Central memory CD8-positive, alpha-beta T cell (primary cell): ENCODE data around the gene PDE6C.

Experiments used
- ATAC-seq: fragments of 150-1000 bp; cut with Tn5 transposase; replicated peaks from 2 replicates; pipeline ENCODE4 v1.10.0; 2022; ENCODE audit warnings: mild to moderate bottlenecking, moderate FRiP score, moderate number of reproducible peaks; ENCODE audit not compliant: poor library complexity, severe bottlenecking; ENCODE audit errors: extremely low read depth
- DNase-seq, 2 donors: peaks; one replicate each; pipeline ENCODE4 v3.0.0; 2021; ENCODE audit warnings: low spot score in 2 of 2
- H3K27ac Mint-ChIP-seq: one replicate; pipeline ENCODE4 v1.8.0; 2022; ENCODE audit warnings: low read depth, mild to moderate bottlenecking, moderate library complexity, mixed read lengths
- H3K27me3 Mint-ChIP-seq: one replicate; pipeline ENCODE4 v1.8.0; 2022; ENCODE audit warnings: mixed read lengths
- H3K36me3 Mint-ChIP-seq: one replicate; pipeline ENCODE4 v1.8.0; 2022; ENCODE audit warnings: mild to moderate bottlenecking, moderate library complexity, mixed read lengths; ENCODE audit not compliant: insufficient read depth
- H3K4me1 Mint-ChIP-seq: one replicate; pipeline ENCODE4 v1.8.0; 2022; ENCODE audit warnings: mixed read lengths
- H3K4me3 Mint-ChIP-seq: one replicate; pipeline ENCODE4 v1.8.0; 2022; ENCODE audit warnings: mild to moderate bottlenecking, moderate library complexity, mixed read lengths
- H3K9me3 Mint-ChIP-seq: one replicate; pipeline ENCODE4 v1.8.0; 2022; ENCODE audit warnings: mixed read lengths

The PDE6C gene

DNA sequence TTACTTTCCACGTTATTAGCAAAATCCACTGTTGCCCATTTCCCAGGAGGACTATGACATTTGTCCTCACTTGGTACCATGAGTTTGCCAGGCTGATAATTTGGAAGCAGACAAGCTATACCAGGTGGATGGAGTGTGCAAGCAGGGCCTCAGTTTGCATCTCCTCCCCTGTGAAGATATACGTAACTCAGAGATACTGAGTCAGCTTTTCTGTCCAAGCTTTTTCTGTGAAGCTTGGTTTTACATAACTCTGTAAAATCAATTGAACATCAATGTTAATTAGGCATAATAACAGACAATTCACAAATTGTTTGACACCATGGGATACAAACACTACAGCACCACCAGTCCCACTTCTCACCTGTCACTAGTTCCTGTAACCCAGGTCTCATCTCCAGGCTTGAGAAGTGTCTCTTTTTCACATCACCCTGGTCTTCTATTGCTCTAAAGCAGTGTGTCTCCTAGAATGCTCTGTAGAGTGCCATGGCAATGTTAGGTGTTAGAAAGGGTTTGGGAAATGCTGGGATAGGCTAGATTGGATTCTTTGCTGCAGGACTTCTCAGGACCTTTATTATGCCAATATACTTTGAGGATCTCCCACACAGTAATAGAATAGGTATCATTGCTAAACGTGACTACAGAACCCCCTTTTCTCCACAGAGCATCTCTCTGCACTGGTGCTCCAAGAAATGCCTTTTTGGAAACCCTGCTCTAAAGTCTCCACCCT lies 32.2 kb upstream of the PDE6C start:
- H3K9me3 Mint-ChIP-seq: peaks cover 14% of the 10 kb centered on the region
- no peaks in the 10 kb centered on the region for H3K4me1 Mint-ChIP-seq
- H3K4me3 Mint-ChIP-seq: no peak overlapping the region
- DNase-seq (no peak), ATAC-seq (no peak)
- peaks cover 21% of the 10 kb centered on the region for H3K27me3 Mint-ChIP-seq
- H3K36me3 Mint-ChIP-seq: no peaks in the 10 kb centered on the region
- H3K27ac Mint-ChIP-seq: no peak overlapping the region

DNA sequence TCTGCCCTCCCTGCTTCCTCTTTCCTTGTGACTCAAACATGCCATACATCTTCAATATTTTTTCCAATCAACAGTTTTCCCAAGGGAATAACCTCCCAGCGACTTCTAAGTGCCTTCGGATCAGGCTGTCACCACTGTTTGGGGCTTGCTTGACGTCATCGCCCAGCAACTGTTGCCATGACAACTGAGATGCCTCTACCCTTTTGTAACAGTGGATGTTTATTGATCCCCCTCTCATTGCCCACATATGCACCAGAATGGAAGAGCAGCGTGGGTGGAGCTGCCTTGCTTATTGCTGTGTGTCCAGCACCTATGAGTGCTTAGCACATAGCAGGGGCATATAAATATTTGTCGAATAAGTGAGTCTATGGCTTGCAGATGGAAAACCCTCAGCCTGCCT lies 31.5 kb upstream of the PDE6C start:
- H3K9me3 Mint-ChIP-seq: peaks cover 14% of the 10 kb centered on the region
- no peak for DNase-seq
- no peaks in the 10 kb centered on the region for H3K4me1 Mint-ChIP-seq
- no peak overlapping the region for H3K4me3 Mint-ChIP-seq
- H3K36me3 Mint-ChIP-seq: no peaks in the 10 kb centered on the region
- H3K27me3 Mint-ChIP-seq: peaks cover 21% of the 10 kb centered on the region
- no peak overlapping the region for H3K27ac Mint-ChIP-seq
- no peak for ATAC-seq

DNA sequence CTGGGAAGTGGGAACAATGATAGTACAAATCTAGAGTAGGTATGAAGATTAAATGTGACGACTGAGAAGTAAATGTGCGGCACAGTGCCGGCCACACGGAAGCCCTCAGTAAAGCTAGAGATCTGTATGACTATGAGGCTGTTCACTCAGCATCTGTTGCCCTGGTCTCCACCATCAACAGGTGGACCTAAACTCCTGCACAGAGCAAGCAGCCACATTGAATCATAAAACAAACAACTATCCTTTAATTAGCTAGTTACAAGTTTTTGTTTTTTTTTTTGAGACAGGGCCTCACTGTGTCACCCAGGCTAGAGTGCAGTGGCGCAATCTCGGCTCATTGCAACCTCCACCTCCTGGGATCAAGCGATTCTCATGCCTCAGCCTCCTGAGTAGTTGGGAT lies 27.9 kb upstream of the PDE6C start:
- no peak overlapping the region for H3K4me3 Mint-ChIP-seq
- peaks cover 10% of the 10 kb centered on the region for H3K9me3 Mint-ChIP-seq
- no peak for ATAC-seq
- H3K36me3 Mint-ChIP-seq: no peaks in the 10 kb centered on the region
- DNase-seq: no peak
- H3K27me3 Mint-ChIP-seq: peaks cover 26% of the 10 kb centered on the region
- H3K4me1 Mint-ChIP-seq: no peaks in the 10 kb centered on the region
- no peak overlapping the region for H3K27ac Mint-ChIP-seq

DNA sequence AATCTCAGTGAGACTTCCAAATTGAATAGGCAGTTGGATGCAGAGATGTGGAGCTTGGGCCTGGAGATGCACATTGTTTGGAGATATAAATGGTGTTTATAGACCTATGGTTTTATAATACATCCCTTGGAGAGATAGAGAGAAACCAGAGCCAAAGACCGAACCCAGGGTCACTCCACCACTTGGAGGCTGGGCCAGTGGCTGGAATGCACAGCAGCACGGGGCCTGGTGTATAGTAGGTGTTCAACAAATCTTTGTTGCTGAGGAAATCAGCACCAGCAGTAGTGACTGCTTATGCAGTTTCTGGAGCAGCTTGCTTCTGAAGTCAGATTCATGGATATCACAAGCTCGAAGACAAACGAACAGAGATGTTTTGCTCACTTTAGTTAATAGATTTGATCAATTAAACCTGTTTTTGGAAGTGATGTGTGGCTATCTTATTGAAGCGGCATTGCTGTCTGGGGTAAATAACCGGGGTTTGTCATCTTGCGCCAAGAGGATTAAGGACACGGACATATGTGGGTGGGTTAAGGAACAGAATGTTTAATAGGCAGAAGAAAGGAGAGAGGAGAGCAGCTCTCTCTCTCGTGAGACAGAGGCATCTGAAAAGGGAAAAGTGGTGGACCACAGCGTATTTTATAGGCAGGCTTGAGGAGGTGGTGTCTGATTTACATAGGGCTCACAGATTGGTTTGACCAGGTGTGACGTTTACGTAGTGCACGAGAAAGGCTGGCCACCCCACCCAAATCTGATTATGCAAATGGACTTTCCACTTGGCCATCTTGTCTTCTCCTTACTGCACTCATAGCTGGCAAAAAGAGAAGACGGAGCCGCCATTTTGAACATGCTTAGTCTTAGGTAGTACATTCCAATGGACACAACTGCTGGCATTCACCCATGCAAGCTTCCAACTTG lies 22.4 kb upstream of the PDE6C start:
- no peaks in the 10 kb centered on the region for H3K9me3 Mint-ChIP-seq
- no peak for ATAC-seq
- peaks cover 1% of the 10 kb centered on the region for H3K36me3 Mint-ChIP-seq
- peaks cover 34% of the 10 kb centered on the region for H3K27me3 Mint-ChIP-seq
- no peak overlapping the region for H3K4me3 Mint-ChIP-seq
- H3K27ac Mint-ChIP-seq: no peak overlapping the region
- DNase-seq: no peak
- no peaks in the 10 kb centered on the region for H3K4me1 Mint-ChIP-seq

DNA sequence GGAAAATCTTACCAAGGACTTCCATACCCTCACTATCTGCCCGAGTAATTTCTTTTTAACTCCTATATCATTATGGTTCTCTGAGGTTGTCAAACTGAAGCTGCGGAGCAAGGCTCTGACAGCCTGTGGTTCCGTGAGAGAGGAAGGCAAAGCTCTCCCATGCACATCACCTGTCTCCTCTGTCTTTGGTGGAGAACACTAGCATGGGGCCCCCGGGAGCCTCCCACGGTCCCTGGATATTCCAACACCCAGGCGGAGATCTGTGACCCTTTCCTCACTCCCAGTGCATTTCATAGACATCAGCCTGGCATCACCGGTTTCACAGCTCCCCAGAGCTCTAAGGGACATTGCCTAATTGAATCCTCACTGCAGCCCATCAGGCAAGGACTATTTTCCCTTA lies 21.7 kb upstream of the PDE6C start:
- peaks cover 1% of the 10 kb centered on the region for H3K36me3 Mint-ChIP-seq
- H3K4me1 Mint-ChIP-seq: no peaks in the 10 kb centered on the region
- H3K27me3 Mint-ChIP-seq: peaks cover 34% of the 10 kb centered on the region
- H3K27ac Mint-ChIP-seq: no peak overlapping the region
- no peak for DNase-seq
- ATAC-seq: no peak
- H3K9me3 Mint-ChIP-seq: no peaks in the 10 kb centered on the region
- no peak overlapping the region for H3K4me3 Mint-ChIP-seq

DNA sequence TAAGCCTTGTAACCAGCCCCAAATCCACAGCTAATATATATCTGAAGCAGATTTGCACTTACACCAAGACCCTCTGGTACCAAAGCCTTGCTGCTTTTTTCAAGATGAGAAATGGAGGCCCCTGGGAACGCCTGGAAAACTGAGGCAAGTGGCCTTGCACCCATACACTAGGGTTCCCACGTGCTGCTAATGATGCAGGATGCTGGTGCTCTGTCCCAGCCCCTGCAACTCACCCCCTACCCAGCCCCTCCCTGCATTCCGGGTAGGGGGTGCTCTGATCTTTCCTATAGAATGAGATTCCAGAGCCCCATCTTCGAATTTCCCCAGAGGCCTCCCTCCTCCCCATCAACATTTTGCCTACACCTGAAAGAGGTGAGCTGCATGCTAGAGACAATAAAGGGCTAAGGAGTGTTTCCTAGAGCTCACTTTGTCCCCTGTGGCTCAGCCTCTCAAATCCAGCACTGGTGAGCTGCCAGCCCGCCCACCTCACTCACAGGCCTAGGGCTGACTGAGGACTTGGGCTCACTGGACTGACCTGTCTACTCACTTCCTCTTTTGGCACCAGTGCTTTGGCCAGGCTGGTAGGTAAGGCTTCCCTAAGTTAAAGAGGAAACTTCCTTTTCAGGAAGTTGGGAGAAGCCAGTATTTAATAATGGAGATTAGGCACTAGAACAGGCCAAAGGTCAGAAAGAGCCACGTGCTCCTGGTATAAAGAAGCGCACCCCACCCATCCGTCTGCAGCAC lies 21.1 kb upstream of the PDE6C start:
- H3K27me3 Mint-ChIP-seq: peaks cover 34% of the 10 kb centered on the region
- DNase-seq: no peak
- no peak overlapping the region for H3K27ac Mint-ChIP-seq
- H3K9me3 Mint-ChIP-seq: no peaks in the 10 kb centered on the region
- H3K4me1 Mint-ChIP-seq: no peaks in the 10 kb centered on the region
- no peak for ATAC-seq
- no peak overlapping the region for H3K4me3 Mint-ChIP-seq
- peaks cover 1% of the 10 kb centered on the region for H3K36me3 Mint-ChIP-seq

DNA sequence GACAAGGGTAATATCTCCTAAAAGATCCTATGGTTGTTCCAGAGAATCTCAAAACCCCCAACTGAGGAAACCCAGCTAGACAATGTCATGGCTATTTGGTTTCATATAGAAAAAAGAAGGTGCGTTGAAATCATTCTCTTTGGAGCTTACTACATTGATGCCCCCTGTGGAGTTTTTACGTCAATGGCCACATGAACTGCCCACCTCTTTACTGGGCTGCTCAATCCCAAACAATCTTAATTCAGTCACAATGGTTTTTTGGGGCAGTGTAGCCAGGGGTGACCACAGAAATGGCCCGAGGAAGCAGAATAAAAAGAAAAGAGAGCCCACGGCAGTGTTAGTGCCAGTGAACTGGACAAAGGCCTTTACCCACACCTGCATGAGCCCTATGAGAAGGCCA lies 19.1 kb upstream of the PDE6C start:
- no peak overlapping the region for H3K27ac Mint-ChIP-seq
- H3K27me3 Mint-ChIP-seq: peaks cover 34% of the 10 kb centered on the region
- ATAC-seq: no peak
- no peak for DNase-seq
- no peaks in the 10 kb centered on the region for H3K9me3 Mint-ChIP-seq
- no peak overlapping the region for H3K4me3 Mint-ChIP-seq
- no peaks in the 10 kb centered on the region for H3K4me1 Mint-ChIP-seq
- peaks cover 1% of the 10 kb centered on the region for H3K36me3 Mint-ChIP-seq

DNA sequence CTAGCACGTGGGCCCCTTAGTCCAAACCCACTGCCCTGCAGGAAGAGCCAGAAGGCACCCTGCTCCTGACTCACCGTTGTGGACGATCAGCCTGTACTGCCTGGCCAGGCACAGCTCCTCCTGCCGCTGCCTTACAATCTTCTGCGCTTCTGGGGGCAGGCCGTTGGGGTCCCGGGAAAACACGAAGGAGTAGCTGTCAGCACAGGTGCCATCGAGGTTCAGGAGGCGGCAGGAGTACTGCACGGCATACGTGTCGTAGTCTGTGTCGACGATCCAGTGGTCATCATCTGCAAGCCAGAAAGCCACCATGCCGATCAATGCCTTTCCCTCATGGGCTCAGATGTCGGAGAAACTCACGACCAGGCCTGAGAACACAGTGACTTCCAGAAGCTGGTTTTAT lies 18.6 kb upstream of the PDE6C start:
- peaks cover 29% of the 10 kb centered on the region for H3K27me3 Mint-ChIP-seq
- no peaks in the 10 kb centered on the region for H3K4me1 Mint-ChIP-seq
- no peak overlapping the region for H3K27ac Mint-ChIP-seq
- H3K9me3 Mint-ChIP-seq: no peaks in the 10 kb centered on the region
- ATAC-seq: no peak
- no peak for DNase-seq
- H3K4me3 Mint-ChIP-seq: no peak overlapping the region
- peaks cover 1% of the 10 kb centered on the region for H3K36me3 Mint-ChIP-seq

DNA sequence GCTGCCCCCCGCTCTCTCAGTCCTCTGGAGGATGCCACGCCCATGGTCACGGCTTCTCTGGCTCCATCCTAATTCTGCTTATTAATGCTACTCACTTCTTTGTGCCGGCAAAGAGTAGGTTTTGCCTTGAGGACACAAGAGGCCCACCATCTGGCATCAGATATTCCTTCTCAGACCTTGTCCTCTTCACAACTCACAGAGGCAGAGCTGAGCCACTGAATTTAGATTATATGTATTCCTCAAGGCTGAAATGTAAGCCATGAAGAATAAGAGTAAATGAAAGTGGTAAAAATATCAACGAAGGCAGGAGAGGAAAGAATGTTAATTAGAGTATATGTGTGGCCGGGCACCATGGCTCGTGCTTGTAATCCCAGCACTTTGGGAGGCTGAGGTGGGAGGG lies 17.8 kb upstream of the PDE6C start:
- no peak for DNase-seq
- Mint-ChIP-seq H3K27ac (no peak overlapping the region), H3K36me3 (peaks cover 1% of the 10 kb centered on the region), H3K4me1 (no peaks in the 10 kb centered on the region), H3K27me3 (peaks cover 23% of the 10 kb centered on the region), H3K4me3 (no peak overlapping the region), H3K9me3 (no peaks in the 10 kb centered on the region)
- no peak for ATAC-seq

DNA sequence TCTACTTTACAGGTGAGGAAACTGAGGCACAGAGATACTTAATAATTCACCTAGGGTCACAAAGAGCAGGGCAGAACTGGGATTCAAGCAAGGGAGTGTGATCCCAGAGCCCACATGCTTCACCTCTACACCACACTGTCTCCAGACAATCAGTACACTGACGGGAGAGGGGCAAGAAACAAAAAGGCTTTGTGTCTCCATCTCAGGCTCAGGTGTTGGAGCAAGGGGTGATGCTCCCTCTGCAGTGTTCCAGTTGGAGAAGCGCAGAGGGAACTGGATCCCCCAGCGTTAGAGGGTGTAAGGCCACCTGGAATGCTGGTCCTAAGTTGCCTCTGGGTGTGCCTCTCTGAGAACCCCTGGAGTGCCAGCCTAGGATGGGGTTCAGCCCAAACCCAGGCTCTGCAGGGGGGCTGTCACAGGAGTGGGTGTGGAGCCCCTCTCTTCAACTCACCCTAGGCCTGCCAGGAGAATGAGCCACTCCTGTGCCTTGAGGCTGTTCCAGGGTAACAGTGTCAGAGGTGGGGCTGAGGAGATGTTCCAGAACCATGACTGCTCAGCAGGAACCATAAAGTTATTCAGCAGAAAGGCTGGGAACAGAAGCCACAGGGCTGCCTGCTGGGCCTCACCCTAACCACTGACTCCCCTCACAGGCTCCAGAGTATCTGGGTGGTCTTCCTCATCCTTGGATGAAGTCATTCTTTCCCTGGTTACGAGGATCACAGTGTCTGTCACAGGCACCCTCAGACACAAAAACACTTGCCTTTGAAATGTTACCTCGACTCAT lies 16.8 kb upstream of the PDE6C start:
- no peak for ATAC-seq
- Mint-ChIP-seq H3K27ac (no peak overlapping the region), H3K36me3 (peaks cover 1% of the 10 kb centered on the region)

DNA sequence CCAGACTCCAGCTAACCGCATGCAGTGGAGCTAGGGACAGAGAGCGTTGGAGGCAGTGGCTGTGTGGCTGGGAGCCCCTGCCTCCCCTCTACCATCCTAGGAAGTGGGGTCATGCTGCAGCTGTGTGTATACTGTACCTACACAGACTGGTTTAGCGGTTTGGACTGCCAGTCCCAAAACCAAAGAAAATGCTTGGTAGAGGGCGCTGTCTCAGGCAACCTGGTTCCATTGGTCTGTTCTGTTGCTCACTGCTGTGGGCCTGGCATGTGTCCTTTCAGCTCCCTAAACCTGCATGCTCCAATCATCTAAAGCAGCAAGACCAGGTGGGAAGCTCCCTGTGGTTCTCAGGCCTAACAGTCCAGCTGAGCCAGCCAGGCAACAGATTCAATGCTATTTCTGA lies 15.8 kb upstream of the PDE6C start:
- DNase-seq (no peak), ATAC-seq (no peak)
- H3K27ac Mint-ChIP-seq: no peak overlapping the region
- H3K9me3 Mint-ChIP-seq: no peaks in the 10 kb centered on the region
- peaks cover 1% of the 10 kb centered on the region for H3K36me3 Mint-ChIP-seq
- no peaks in the 10 kb centered on the region for H3K4me1 Mint-ChIP-seq
- peaks cover 13% of the 10 kb centered on the region for H3K27me3 Mint-ChIP-seq
- no peak overlapping the region for H3K4me3 Mint-ChIP-seq

More for the DNA sequence above, 16.8 kb upstream of the PDE6C start:
- Mint-ChIP-seq H3K27me3 (peaks cover 20% of the 10 kb centered on the region), H3K4me1 (no peaks in the 10 kb centered on the region), H3K4me3 (no peak overlapping the region), H3K9me3 (no peaks in the 10 kb centered on the region)
- DNase-seq: no peak

DNA sequence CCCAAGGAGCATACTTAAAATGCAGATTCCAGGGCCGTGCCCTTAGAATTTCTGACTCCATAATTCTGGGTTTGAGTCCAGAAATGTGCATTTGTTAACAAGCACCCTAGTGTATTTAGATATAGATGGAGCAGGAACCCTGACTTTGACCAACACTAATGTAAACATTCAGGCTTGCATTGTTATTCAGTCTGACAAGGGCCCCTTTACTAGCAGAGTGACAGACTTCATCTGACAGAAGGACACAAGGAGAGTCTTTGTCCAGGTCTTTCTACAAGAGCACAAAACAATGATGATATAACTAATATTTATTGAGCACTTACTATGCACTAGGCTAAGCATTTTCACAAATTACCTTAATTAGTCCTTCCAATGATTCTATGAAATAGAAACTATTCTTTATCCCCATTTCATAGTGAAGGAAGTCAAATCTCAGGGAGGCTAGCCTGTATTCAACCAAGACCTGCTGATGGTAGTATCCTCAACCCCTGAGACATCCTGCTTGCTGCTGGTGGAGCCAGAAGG lies 15.2 kb upstream of the PDE6C start:
- peaks cover 1% of the 10 kb centered on the region for H3K36me3 Mint-ChIP-seq
- H3K27me3 Mint-ChIP-seq: peaks cover 17% of the 10 kb centered on the region

More for the DNA sequence above, 15.2 kb upstream of the PDE6C start:
- Mint-ChIP-seq H3K27ac (no peak overlapping the region), H3K9me3 (no peaks in the 10 kb centered on the region), H3K4me3 (no peak overlapping the region), H3K4me1 (no peaks in the 10 kb centered on the region)
- DNase-seq: no peak
- no peak for ATAC-seq
